Panc1 (cell line): Measurements from ENCODE around the gene CSPG5. TPM values are rescaled to one million over a fixed set of nuclear protein-coding genes. Genes with fewer than 3 reads are reported as not detected.

Experiments
- ATAC-seq: fragments of 200-7000 bp; cut with Tn5 transposase; 2 replicates; pipeline ENCODE4 v1.9.1; 2020; ENCODE audit warnings: mild to moderate bottlenecking, moderate library complexity
- BruUV-seq: library from RNA; stranded (reverse); fragments of 400-500 nt; replicated peaks from 2 replicates; lab custom pipeline; 2021; lab: Mats Ljungman, UMichigan
- CTCF ChIA-PET: fragments of 300-600 bp; sonication (Branson Sonifier 250); formaldehyde crosslinking; loops from one replicate; lab custom pipeline; 2022; ENCODE audit warnings: antibody characterized with exemption; lab: Charles Lee
- POLR2A ChIA-PET: fragments of 300-600 bp; sonication (Branson Sonifier 250); formaldehyde crosslinking; loops from one replicate; lab custom pipeline; 2022; ENCODE audit warnings: antibody characterized with exemption; lab: Charles Lee
- DNase-seq: peaks from one replicate; pipeline ENCODE4 v3.0.0-alpha.2; 2010; ENCODE audit warnings: low read depth, low spot score
- H3K27ac ChIP-seq: 2 replicates; pipeline ENCODE4 v1.5.1; 2011; ENCODE audit warnings: mild to moderate bottlenecking, low read length, inconsistent platforms
- H3K27me3 ChIP-seq: fragments of 200-500 bp; sonication (Bioruptor generic); 2 replicates; pipeline ENCODE4 v1.6.0; 2014; ENCODE audit warnings: low read length, inconsistent platforms; ENCODE audit not compliant: control insufficient read depth, insufficient read depth
- H3K36me3 ChIP-seq: fragments of 200-500 bp; sonication (Bioruptor generic); 2 replicates; pipeline ENCODE4 v1.5.1; 2014; ENCODE audit warnings: inconsistent platforms, mild to moderate bottlenecking, low read length, moderate library complexity; ENCODE audit not compliant: control insufficient read depth, insufficient read depth
- H3K4me1 ChIP-seq: 2 replicates; pipeline ENCODE4 v1.5.1; 2011; ENCODE audit warnings: inconsistent platforms, mild to moderate bottlenecking, low read length, moderate library complexity; ENCODE audit not compliant: control insufficient read depth, insufficient read depth
- H3K4me3 ChIP-seq, 2 experiments: 2 replicates each; pipeline ENCODE4 v1.5.1; 2011 to 2012; ENCODE audit warnings: low read depth in 2 of 2, low read length in 2 of 2, mild to moderate bottlenecking in 2 of 2, inconsistent platforms in 1 of 2, moderate library complexity in 1 of 2
- H3K9me3 ChIP-seq: fragments of 200-500 bp; sonication (Bioruptor generic); 2 replicates; pipeline ENCODE4 v1.5.1; 2014; ENCODE audit warnings: low read depth, mild to moderate bottlenecking, inconsistent platforms, low read length, moderate library complexity; ENCODE audit not compliant: control insufficient read depth, insufficient read depth
- CTCF ChIP-seq: fragments of 450-650 bp; IDR thresholded peaks from 2 replicates; pipeline ENCODE4 v1.5.1; 2017; ENCODE audit warnings: mild to moderate bottlenecking
- POLR2AphosphoS5 ChIP-seq: IDR thresholded peaks from 2 replicates; pipeline ENCODE4 v1.6.1; 2012; ENCODE audit warnings: mild to moderate bottlenecking, low read depth, low read length, moderate library complexity
- REST ChIP-seq, 2 experiments: IDR thresholded peaks; 2 replicates each; pipeline ENCODE4 v1.6.1; 2011 to 2012; ENCODE audit warnings: low read depth in 2 of 2, control low read depth in 1 of 2, low read length in 1 of 2, mild to moderate bottlenecking in 1 of 2, moderate library complexity in 1 of 2; ENCODE audit not compliant: insufficient read depth in 1 of 2
- SIN3A ChIP-seq: IDR thresholded peaks from 2 replicates; pipeline ENCODE4 v1.6.1; 2012; ENCODE audit warnings: low read depth, mild to moderate bottlenecking, low read length, moderate library complexity, borderline replicate concordance; ENCODE audit not compliant: insufficient read depth
- TCF7L2 ChIP-seq: IDR thresholded peaks from 2 replicates; pipeline ENCODE4 v1.6.1; 2011; ENCODE audit warnings: mild to moderate bottlenecking, low read depth, low read length, inconsistent platforms
- in situ Hi-C: cut with HindIII; loops from 2 replicates; pipeline ENCODE4 v1.10.0; 2016; ENCODE audit warnings: low sequenced_read_pairs, low pct_unique_long_range_greater_than_20kb
- intact Hi-C: fragments of 100-400 bp; cut with micrococcal nuclease; formaldehyde crosslinking; loops from one replicate; pipeline ENCODE4 v1.10.0; 2022; ENCODE audit not compliant: unreplicated experiment
- total RNA-seq: library from RNA; stranded (reverse); gene quantifications from one replicate; pipeline ENCODE4 v1.2.1, GENCODE V29; 2021; ENCODE audit not compliant: unreplicated experiment

Gene CSPG5
- total RNA-seq, 1 experiment from 2014 or later: 3.2 TPM

GRCh38 chr3:47579875-47580274 is 1.2 kb upstream of the CSPG5 start:
- no peaks in the 10 kb centered on the region for H3K27me3 ChIP-seq
- H3K9me3 ChIP-seq: no peaks in the 10 kb centered on the region
- ChIA-PET CTCF (no interaction called here), POLR2A (no interaction called here)
- BruUV-seq: no TSS peak
- intact Hi-C loops (no loop called here), in situ Hi-C loops (no loop called here)
- no peak for DNase-seq
- no peak for ATAC-seq
- H3K36me3 ChIP-seq: no peaks in the 10 kb centered on the region
- H3K4me3 ChIP-seq: no peak overlapping the region
- H3K27ac ChIP-seq: no peak overlapping the region
- no peak for TF ChIP-seq REST (IDR thresholded peaks at IDR 0.05; ENCODE audit: insufficient read depth in 1 of 2, low read depth in 2 of 2, low read length in 1 of 2)
- no peak for TF ChIP-seq POLR2AphosphoS5
- TF ChIP-seq TCF7L2: no peak
- TF ChIP-seq SIN3A: no peak
- TF ChIP-seq CTCF: no peak
- H3K4me1 ChIP-seq: no peaks in the 10 kb centered on the region

- ChIA-PET CTCF (no interaction called here), POLR2A (no interaction called here)
- no TSS peak for BruUV-seq
- Histone ChIP-seq H3K4me1 (no peaks in the 10 kb centered on the region), H3K36me3 (no peaks in the 10 kb centered on the region), H3K27ac (no peak overlapping the region), H3K27me3 (no peaks in the 10 kb centered on the region), H3K9me3 (no peaks in the 10 kb centered on the region), H3K4me3 (peak overlapping the region; percentile 42 to 48)
- no peak for TF ChIP-seq POLR2AphosphoS5
- no peak for TF ChIP-seq TCF7L2
- no peak for TF ChIP-seq REST (IDR thresholded peaks at IDR 0.05; ENCODE audit: insufficient read depth in 1 of 2, low read depth in 2 of 2, low read length in 1 of 2)
- no peak for TF ChIP-seq CTCF
- TF ChIP-seq SIN3A: no peak
- ATAC-seq: peak; percentile 81
- in situ Hi-C loops (no loop called here), intact Hi-C loops (no loop called here)
- no peak for DNase-seq
Observed at GRCh38 chr3:47578119-47578632, 489 bp downstream of the CSPG5 start.
